ENCODE results near the gene NOL7. TPM values are rescaled to one million over a fixed set of nuclear protein-coding genes. Genes with fewer than 3 reads are reported as not detected.

NOL7 gene
- total and polyA plus RNA-seq, 2 of the 8 experiments (the other 6 are each of a cell fraction or from before 2014, with no cell fraction given) = 16.4 to 70.4 TPM

DNA sequence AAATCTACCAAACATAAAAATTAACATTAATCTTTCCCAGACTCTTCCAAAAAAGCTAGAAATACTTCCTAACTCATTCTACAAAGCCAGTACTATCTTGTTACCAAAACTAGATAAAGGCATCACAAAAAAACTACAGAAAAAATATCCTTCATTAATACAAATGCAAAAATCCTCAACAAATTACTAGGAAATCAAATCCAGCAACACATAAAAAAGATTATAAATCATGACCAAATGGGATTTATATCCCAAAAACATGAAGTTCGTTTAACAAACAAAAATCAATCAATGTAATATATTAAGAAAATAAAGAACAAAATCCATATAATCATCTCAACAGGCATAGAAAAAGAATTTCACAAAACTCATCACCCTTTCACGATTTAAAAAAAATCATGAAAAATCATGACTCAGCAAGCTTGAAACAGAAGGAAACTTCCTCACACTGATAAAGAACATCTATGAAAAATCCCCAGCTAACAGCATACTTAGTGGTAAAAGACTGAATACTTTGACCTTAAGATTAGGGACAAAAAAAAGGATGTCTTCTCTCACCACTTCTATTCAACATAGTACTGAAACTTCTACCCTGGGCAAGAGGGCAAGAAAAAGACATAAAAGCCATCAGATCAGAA lies 53.3 kb downstream of the NOL7 start (continued):
- TF ChIP-seq, protein P1, sequence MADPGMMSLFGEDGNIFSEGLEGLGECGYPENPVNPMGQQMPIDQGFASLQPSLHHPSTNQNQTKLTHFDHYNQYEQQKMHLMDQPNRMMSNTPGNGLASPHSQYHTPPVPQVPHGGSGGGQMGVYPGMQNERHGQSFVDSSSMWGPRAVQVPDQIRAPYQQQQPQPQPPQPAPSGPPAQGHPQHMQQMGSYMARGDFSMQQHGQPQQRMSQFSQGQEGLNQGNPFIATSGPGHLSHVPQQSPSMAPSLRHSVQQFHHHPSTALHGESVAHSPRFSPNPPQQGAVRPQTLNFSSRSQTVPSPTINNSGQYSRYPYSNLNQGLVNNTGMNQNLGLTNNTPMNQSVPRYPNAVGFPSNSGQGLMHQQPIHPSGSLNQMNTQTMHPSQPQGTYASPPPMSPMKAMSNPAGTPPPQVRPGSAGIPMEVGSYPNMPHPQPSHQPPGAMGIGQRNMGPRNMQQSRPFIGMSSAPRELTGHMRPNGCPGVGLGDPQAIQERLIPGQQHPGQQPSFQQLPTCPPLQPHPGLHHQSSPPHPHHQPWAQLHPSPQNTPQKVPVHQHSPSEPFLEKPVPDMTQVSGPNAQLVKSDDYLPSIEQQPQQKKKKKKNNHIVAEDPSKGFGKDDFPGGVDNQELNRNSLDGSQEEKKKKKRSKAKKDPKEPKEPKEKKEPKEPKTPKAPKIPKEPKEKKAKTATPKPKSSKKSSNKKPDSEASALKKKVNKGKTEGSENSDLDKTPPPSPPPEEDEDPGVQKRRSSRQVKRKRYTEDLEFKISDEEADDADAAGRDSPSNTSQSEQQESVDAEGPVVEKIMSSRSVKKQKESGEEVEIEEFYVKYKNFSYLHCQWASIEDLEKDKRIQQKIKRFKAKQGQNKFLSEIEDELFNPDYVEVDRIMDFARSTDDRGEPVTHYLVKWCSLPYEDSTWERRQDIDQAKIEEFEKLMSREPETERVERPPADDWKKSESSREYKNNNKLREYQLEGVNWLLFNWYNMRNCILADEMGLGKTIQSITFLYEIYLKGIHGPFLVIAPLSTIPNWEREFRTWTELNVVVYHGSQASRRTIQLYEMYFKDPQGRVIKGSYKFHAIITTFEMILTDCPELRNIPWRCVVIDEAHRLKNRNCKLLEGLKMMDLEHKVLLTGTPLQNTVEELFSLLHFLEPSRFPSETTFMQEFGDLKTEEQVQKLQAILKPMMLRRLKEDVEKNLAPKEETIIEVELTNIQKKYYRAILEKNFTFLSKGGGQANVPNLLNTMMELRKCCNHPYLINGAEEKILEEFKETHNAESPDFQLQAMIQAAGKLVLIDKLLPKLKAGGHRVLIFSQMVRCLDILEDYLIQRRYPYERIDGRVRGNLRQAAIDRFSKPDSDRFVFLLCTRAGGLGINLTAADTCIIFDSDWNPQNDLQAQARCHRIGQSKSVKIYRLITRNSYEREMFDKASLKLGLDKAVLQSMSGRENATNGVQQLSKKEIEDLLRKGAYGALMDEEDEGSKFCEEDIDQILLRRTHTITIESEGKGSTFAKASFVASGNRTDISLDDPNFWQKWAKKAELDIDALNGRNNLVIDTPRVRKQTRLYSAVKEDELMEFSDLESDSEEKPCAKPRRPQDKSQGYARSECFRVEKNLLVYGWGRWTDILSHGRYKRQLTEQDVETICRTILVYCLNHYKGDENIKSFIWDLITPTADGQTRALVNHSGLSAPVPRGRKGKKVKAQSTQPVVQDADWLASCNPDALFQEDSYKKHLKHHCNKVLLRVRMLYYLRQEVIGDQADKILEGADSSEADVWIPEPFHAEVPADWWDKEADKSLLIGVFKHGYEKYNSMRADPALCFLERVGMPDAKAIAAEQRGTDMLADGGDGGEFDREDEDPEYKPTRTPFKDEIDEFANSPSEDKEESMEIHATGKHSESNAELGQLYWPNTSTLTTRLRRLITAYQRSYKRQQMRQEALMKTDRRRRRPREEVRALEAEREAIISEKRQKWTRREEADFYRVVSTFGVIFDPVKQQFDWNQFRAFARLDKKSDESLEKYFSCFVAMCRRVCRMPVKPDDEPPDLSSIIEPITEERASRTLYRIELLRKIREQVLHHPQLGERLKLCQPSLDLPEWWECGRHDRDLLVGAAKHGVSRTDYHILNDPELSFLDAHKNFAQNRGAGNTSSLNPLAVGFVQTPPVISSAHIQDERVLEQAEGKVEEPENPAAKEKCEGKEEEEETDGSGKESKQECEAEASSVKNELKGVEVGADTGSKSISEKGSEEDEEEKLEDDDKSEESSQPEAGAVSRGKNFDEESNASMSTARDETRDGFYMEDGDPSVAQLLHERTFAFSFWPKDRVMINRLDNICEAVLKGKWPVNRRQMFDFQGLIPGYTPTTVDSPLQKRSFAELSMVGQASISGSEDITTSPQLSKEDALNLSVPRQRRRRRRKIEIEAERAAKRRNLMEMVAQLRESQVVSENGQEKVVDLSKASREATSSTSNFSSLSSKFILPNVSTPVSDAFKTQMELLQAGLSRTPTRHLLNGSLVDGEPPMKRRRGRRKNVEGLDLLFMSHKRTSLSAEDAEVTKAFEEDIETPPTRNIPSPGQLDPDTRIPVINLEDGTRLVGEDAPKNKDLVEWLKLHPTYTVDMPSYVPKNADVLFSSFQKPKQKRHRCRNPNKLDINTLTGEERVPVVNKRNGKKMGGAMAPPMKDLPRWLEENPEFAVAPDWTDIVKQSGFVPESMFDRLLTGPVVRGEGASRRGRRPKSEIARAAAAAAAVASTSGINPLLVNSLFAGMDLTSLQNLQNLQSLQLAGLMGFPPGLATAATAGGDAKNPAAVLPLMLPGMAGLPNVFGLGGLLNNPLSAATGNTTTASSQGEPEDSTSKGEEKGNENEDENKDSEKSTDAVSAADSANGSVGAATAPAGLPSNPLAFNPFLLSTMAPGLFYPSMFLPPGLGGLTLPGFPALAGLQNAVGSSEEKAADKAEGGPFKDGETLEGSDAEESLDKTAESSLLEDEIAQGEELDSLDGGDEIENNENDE (IDR thresholded peaks at IDR 0.05; ENCODE audit: insufficient replicate concordance, low read length) = no peak
- TF ChIP-seq KDM1A (IDR thresholded peaks at IDR 0.05; ENCODE audit: borderline replicate concordance, low read length) = no peak
- no peak for TF ChIP-seq ATF2 (IDR thresholded peaks at IDR 0.05; ENCODE audit: low read length)
- TF ChIP-seq BACH1 (IDR thresholded peaks at IDR 0.05; ENCODE audit: low read length) = peak; percentile 66
- no peak for TF ChIP-seq CREB1 (IDR thresholded peaks at IDR 0.05)
- peak; percentile 83 for TF ChIP-seq MAFK (IDR thresholded peaks at IDR 0.05; ENCODE audit: low read depth, low read length)
